Stimulated activated CD8-positive, alpha-beta memory T cell treated with anti-CD3 and anti-CD28 coated beads, Interleukin-7, amount 100 ng/mL, for 24 hours (primary cell): ENCODE data around the gene GGTLC1.
"Not testable (repeated sequence)": the region's sequence is repeated elsewhere in the genome, so short reads cannot be mapped to it uniquely, and the experiment has no call there.

Experiments used
- DNase-seq: peaks from one replicate; pipeline ENCODE4 v3.0.0-alpha.2; 2020; ENCODE audit warnings: low read depth

GGTLC1 gene

GRCh38 chr20:23988561-23988960 lies at the start of gene GGTLC1:
Gene GGTLC1, minus strand, starts transcription at chr20:23988779. Its CDS starts 2,168 bp downstream, at chr20:23986611.
- DNase-seq = no peak

- DNase-seq = no peak
These were observed 46.2 kb upstream of the GGTLC1 start for GRCh38 chr20:24034820-24035219.

GRCh38 chr20:24033565-24033964 lies 45.0 kb upstream of the GGTLC1 start:
- DNase-seq = no peak

- no peak for DNase-seq
These were observed 44.6 kb upstream of the GGTLC1 start for GRCh38 chr20:24033151-24033550.

GRCh38 chr20:24032400-24032898 lies 43.9 kb upstream of the GGTLC1 start:
- DNase-seq = no peak

GRCh38 chr20:24027229-24027628 lies 38.6 kb upstream of the GGTLC1 start:
- peak; percentile 45 for DNase-seq

- no peak for DNase-seq
These were observed 34.1 kb upstream of the GGTLC1 start for GRCh38 chr20:24022621-24023180.

GRCh38 chr20:24018796-24019195 lies 30.2 kb upstream of the GGTLC1 start:
- no peak for DNase-seq

- no peak for DNase-seq
These were observed 28.8 kb upstream of the GGTLC1 start for GRCh38 chr20:24017458-24017755.

- DNase-seq = no peak
These were observed 28.3 kb upstream of the GGTLC1 start for GRCh38 chr20:24016607-24017457.

GRCh38 chr20:24013953-24014352 lies 25.4 kb upstream of the GGTLC1 start:
- no peak for DNase-seq

- DNase-seq = no peak
These were observed 22.7 kb upstream of the GGTLC1 start for GRCh38 chr20:24011282-24011681.

- no peak for DNase-seq
These were observed 19.2 kb upstream of the GGTLC1 start for GRCh38 chr20:24007758-24008157.

- DNase-seq = no peak
These were observed 18.6 kb upstream of the GGTLC1 start for GRCh38 chr20:24007073-24007595.

GRCh38 chr20:24006626-24007025 lies 18.0 kb upstream of the GGTLC1 start:
- no peak for DNase-seq

GRCh38 chr20:24004471-24004870 lies 15.9 kb upstream of the GGTLC1 start:
- no peak for DNase-seq

GRCh38 chr20:24002896-24003295 lies 14.3 kb upstream of the GGTLC1 start:
- no peak for DNase-seq

GRCh38 chr20:24001712-24002405 lies 13.3 kb upstream of the GGTLC1 start:
- DNase-seq = no peak

GRCh38 chr20:23998844-23999243 lies 10.3 kb upstream of the GGTLC1 start:
- no peak for DNase-seq

GRCh38 chr20:23998392-23998791 lies 9.8 kb upstream of the GGTLC1 start:
- DNase-seq = no peak

GRCh38 chr20:23995905-23996666 lies 7.5 kb upstream of the GGTLC1 start:
- DNase-seq = peak; percentile 37

GRCh38 chr20:23995291-23995690 lies 6.7 kb upstream of the GGTLC1 start:
- not testable (repeated sequence) for DNase-seq
